Osteoblast (primary cell): ENCODE results near the gene FYB2. TPM values are rescaled to one million over a fixed set of nuclear protein-coding genes. Genes with fewer than 3 reads are reported as not detected.

ENCODE experiments used
- DNase-seq: peaks from one replicate; pipeline ENCODE4 v3.0.0; 2011; ENCODE audit warnings: low spot score, mixed read lengths; ENCODE audit not compliant: insufficient read length; ENCODE audit errors: missing footprints
- H2AFZ ChIP-seq: 2 replicates; pipeline ENCODE4 v1.6.0; 2011; ENCODE audit warnings: mild to moderate bottlenecking, low read length
- H3K27ac ChIP-seq: 2 replicates; pipeline ENCODE4 v1.5.1; 2011; ENCODE audit warnings: mild to moderate bottlenecking, low read depth, low read length, moderate library complexity
- H3K27me3 ChIP-seq: 2 replicates; pipeline ENCODE4 v1.6.0; 2012; ENCODE audit warnings: mild to moderate bottlenecking, control low read depth, inconsistent platforms, low read length, moderate library complexity; ENCODE audit not compliant: insufficient read depth
- H3K36me3 ChIP-seq: 2 replicates; pipeline ENCODE4 v1.5.1; 2011; ENCODE audit warnings: mild to moderate bottlenecking, low read length, control low read depth, moderate library complexity; ENCODE audit not compliant: insufficient read depth
- H3K4me1 ChIP-seq: 2 replicates; pipeline ENCODE4 v1.5.1; 2011; ENCODE audit warnings: mild to moderate bottlenecking, low read length, control low read depth, moderate library complexity; ENCODE audit not compliant: insufficient read depth
- H3K4me2 ChIP-seq: 2 replicates; pipeline ENCODE4 v1.6.0; 2011; ENCODE audit warnings: mild to moderate bottlenecking, low read length; ENCODE audit not compliant: insufficient read depth
- H3K4me3 ChIP-seq: fragments of 200-600 bp; sonication (generic); 3 replicates; pipeline ENCODE4 v1.5.1; 2012; ENCODE audit warnings: mild to moderate bottlenecking, low read length, inconsistent platforms; ENCODE audit not compliant: insufficient read depth
- H3K79me2 ChIP-seq: 2 replicates; pipeline ENCODE4 v1.6.0; 2012; ENCODE audit warnings: mild to moderate bottlenecking, low read length, control low read depth, inconsistent platforms; ENCODE audit not compliant: insufficient read depth
- H3K9me3 ChIP-seq: 2 replicates; pipeline ENCODE4 v1.5.1; 2011; ENCODE audit warnings: low read depth, low read length, control low read depth
- H4K20me1 ChIP-seq: 2 replicates; pipeline ENCODE4 v1.6.0; 2012; ENCODE audit warnings: mild to moderate bottlenecking, low read length, control low read depth; ENCODE audit not compliant: insufficient read depth
- CTCF ChIP-seq: IDR thresholded peaks from 2 replicates; pipeline ENCODE4 v1.5.1; 2011; ENCODE audit warnings: mild to moderate bottlenecking, low read depth, low read length, moderate library complexity; ENCODE audit errors: extremely low read depth
- total RNA-seq: library from RNA; depleted of rRNA; stranded (reverse); fragments of >200 nt; gene quantifications from 2 replicates; pipeline ENCODE4 v1.2.3, GENCODE V29; 2012

Gene FYB2
- total RNA-seq, 1 donor = not detected

- Histone ChIP-seq H3K27me3 (no peaks in the 10 kb centered on the region), H3K27ac (no peak overlapping the region), H3K9me3 (no peaks in the 10 kb centered on the region), H4K20me1 (no peaks in the 10 kb centered on the region), H3K4me2 (no peak overlapping the region), H2AFZ (no peak overlapping the region), H3K4me1 (peaks cover 3% of the 10 kb centered on the region), H3K4me3 (no peak overlapping the region), H3K79me2 (no peaks in the 10 kb centered on the region), H3K36me3 (no peaks in the 10 kb centered on the region)
- no peak for DNase-seq
- no peak for TF ChIP-seq CTCF
Observed at GRCh38 chr1:56675763-56676162, 143.4 kb downstream of the FYB2 start.

- Histone ChIP-seq H3K27ac (no peak overlapping the region), H3K36me3 (no peaks in the 10 kb centered on the region), H3K9me3 (no peaks in the 10 kb centered on the region), H3K79me2 (no peaks in the 10 kb centered on the region), H2AFZ (no peak overlapping the region), H4K20me1 (no peaks in the 10 kb centered on the region), H3K27me3 (no peaks in the 10 kb centered on the region), H3K4me2 (no peak overlapping the region), H3K4me1 (peaks cover 3% of the 10 kb centered on the region), H3K4me3 (no peak overlapping the region)
- TF ChIP-seq CTCF = no peak
- peak; percentile 17 for DNase-seq
Observed at GRCh38 chr1:56672579-56672978, 146.6 kb downstream of the FYB2 start.

DNA sequence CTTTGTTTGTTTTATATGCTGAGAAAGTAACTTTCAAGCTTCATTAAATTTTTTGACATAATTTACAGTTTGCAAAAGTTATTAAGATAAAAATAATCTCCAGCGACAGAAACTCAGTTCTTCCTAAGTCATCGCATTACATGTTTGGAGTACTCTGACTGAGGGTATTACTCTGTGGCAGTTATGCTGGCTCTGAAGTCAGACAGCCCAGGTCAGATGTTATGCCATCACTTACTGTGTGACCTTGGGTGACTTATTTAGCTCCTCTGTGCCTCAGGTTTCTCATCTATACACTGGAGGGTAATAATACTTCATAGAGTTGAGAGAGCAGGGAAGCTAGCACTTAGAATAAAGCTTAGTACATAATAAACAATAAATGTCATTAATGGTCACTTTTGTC, 147.7 kb downstream of the FYB2 start:
- Histone ChIP-seq H3K4me3 (no peak overlapping the region), H3K27ac (no peak overlapping the region), H2AFZ (no peak overlapping the region), H3K9me3 (no peaks in the 10 kb centered on the region), H3K27me3 (no peaks in the 10 kb centered on the region), H3K4me1 (no peaks in the 10 kb centered on the region), H3K4me2 (no peak overlapping the region), H4K20me1 (no peaks in the 10 kb centered on the region), H3K36me3 (no peaks in the 10 kb centered on the region), H3K79me2 (no peaks in the 10 kb centered on the region)
- no peak for TF ChIP-seq CTCF
- no peak for DNase-seq

- H3K4me1 ChIP-seq = no peaks in the 10 kb centered on the region
- H3K79me2 ChIP-seq = no peaks in the 10 kb centered on the region
- no peak overlapping the region for H2AFZ ChIP-seq
- H3K9me3 ChIP-seq = no peaks in the 10 kb centered on the region
- H3K4me2 ChIP-seq = no peak overlapping the region
- no peaks in the 10 kb centered on the region for H4K20me1 ChIP-seq
- H3K27me3 ChIP-seq = no peaks in the 10 kb centered on the region
- no peak for TF ChIP-seq CTCF
- no peak for DNase-seq
- H3K27ac ChIP-seq = no peak overlapping the region
- H3K4me3 ChIP-seq = no peak overlapping the region
- no peaks in the 10 kb centered on the region for H3K36me3 ChIP-seq
Observed at GRCh38 chr1:56671085-56671484, 148.1 kb downstream of the FYB2 start.
